Measurements from ENCODE around the gene GRIK4. TPM values are rescaled to one million over a fixed set of nuclear protein-coding genes. Genes with fewer than 3 reads are reported as not detected.

GRIK4 gene
- total and polyA plus RNA-seq, 12 donors: 0.33 to 4.8 (median 3.0) TPM

GRCh38 chr11:120625565-120625964 lies 114.0 kb downstream of the GRIK4 start:
- H3K27ac ChIP-seq: no peak overlapping the region
- no peaks in the 10 kb centered on the region for H3K27me3 ChIP-seq
- DNase-seq: no peak
- no peak for TF ChIP-seq POLR2A (IDR thresholded peaks at IDR 0.05)
- no peak for TF ChIP-seq CTCF (IDR thresholded peaks at IDR 0.05)
- H3K4me1 ChIP-seq (replicated peaks in 1 of 2): no peaks in the 10 kb centered on the region
- intact Hi-C loops (cut with DNase I): no loop called here
- no peak overlapping the region for H3K4me3 ChIP-seq
- 68 to 86% (median 76%) methylated on average over 4 of the region's 4 CpGs for WGBS, 4 donors
- no peaks in the 10 kb centered on the region for H3K9me3 ChIP-seq (replicated peaks in 1 of 3)
- no peaks in the 10 kb centered on the region for H3K36me3 ChIP-seq (replicated peaks in 1 of 2)

- TF ChIP-seq CTCF (IDR thresholded peaks at IDR 0.05) (no peak), POLR2A (IDR thresholded peaks at IDR 0.05) (no peak)
Observed at GRCh38 chr11:120626791-120627190, 115.2 kb downstream of the GRIK4 start.

GRCh38 chr11:120627327-120628163 lies 116.0 kb downstream of the GRIK4 start:
- Histone ChIP-seq H3K27me3 (no peaks in the 10 kb centered on the region), H3K36me3 (replicated peaks in 1 of 2) (no peaks in the 10 kb centered on the region), H3K27ac (no peak overlapping the region), H3K4me3 (no peak overlapping the region), H3K4me1 (replicated peaks in 1 of 2) (no peaks in the 10 kb centered on the region), H3K9me3 (replicated peaks in 1 of 3) (no peaks in the 10 kb centered on the region)
- no peak for DNase-seq
- TF ChIP-seq POLR2A (IDR thresholded peaks at IDR 0.05) (no peak), CTCF (IDR thresholded peaks at IDR 0.05) (no peak)
- 74 to 92% (median 82%) methylated on average over 5 to 7 of the region's 7 CpGs for WGBS, 4 donors
- intact Hi-C loops (cut with DNase I): no loop called here

More at GRCh38 chr11:120626791-120627190, 115.2 kb downstream of the GRIK4 start:
- no peaks in the 10 kb centered on the region for H3K9me3 ChIP-seq (replicated peaks in 1 of 3)
- H3K36me3 ChIP-seq (replicated peaks in 1 of 2): no peaks in the 10 kb centered on the region
- intact Hi-C loops (cut with DNase I): no loop called here
- no peaks in the 10 kb centered on the region for H3K4me1 ChIP-seq (replicated peaks in 1 of 2)
- WGBS, 4 donors: 92 to 100% (median 99%) methylated on average over 2 to 7 of the region's 7 CpGs
- no peak overlapping the region for H3K4me3 ChIP-seq
- no peak overlapping the region for H3K27ac ChIP-seq
- H3K27me3 ChIP-seq: no peaks in the 10 kb centered on the region
- no peak for DNase-seq

GRCh38 chr11:120629407-120630080 lies 118.0 kb downstream of the GRIK4 start:
- no peaks in the 10 kb centered on the region for H3K27me3 ChIP-seq
- 76 to 87% (median 83%) methylated on average over 11 to 13 of the region's 13 CpGs for WGBS, 4 donors
- H3K9me3 ChIP-seq (replicated peaks in 1 of 3): no peaks in the 10 kb centered on the region
- H3K36me3 ChIP-seq (replicated peaks in 1 of 2): no peaks in the 10 kb centered on the region
- TF ChIP-seq CTCF (IDR thresholded peaks at IDR 0.05) (no peak), POLR2A (IDR thresholded peaks at IDR 0.05) (no peak)
- no peak for DNase-seq
- H3K27ac ChIP-seq: no peak overlapping the region
- no peaks in the 10 kb centered on the region for H3K4me1 ChIP-seq (replicated peaks in 1 of 2)
- H3K4me3 ChIP-seq: no peak overlapping the region
- intact Hi-C loops (cut with DNase I): no loop called here
